Measurements from ENCODE around the gene BTG3. TPM values are rescaled to one million over a fixed set of nuclear protein-coding genes. Genes with fewer than 3 reads are reported as not detected.

BTG3 gene, protein sequence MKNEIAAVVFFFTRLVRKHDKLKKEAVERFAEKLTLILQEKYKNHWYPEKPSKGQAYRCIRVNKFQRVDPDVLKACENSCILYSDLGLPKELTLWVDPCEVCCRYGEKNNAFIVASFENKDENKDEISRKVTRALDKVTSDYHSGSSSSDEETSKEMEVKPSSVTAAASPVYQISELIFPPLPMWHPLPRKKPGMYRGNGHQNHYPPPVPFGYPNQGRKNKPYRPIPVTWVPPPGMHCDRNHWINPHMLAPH
- 38.0 and 57.2 TPM in 2 replicates for polyA plus RNA-seq (2014; cell fraction: cytosol; rRNA removed)
- 29.3 and 40.6 TPM in 2 replicates for polyA plus RNA-seq (2014; cell fraction: nucleus; rRNA removed)

DNA sequence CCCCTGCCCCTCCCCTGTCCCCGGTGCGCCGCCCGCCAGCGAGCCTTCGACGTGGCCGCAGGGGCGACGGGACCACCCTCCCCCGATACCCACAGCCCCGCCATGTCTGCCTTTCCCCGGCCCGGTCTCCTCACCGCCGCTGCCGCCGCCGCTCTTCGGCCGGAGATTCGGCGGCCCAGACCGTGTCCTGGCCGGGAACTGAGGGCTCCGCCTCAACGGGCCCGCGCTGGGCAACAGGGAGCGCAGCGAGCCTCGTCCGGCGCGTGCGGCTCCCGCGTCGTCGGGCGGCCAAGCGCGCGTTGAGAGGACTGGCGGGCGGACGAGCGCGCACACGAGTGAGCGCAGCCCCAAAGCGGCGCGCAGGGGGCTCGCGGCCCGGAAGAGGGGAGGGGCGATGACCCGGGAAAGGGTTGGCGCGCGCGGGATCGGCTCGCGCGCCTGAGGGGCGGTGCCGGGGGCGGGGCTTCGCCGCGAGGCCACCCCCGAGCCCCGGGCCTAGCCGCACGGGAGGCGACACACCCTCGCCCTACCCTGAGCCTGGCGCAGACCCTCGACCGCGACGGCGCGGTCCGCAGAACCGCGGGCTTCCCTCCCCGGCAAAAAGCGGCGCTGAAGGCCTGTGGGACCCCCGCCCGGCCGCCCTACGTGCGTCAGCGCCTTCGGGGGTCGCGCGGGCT is at the start of gene BTG3:
Gene BTG3, minus strand, starts transcription at position 337 of the 677 bp plus-strand sequence. CDS start 3,757 bp downstream, outside the sequence.
- DNase-seq (ENCODE audit: low spot score), result peak; percentile 76

DNA sequence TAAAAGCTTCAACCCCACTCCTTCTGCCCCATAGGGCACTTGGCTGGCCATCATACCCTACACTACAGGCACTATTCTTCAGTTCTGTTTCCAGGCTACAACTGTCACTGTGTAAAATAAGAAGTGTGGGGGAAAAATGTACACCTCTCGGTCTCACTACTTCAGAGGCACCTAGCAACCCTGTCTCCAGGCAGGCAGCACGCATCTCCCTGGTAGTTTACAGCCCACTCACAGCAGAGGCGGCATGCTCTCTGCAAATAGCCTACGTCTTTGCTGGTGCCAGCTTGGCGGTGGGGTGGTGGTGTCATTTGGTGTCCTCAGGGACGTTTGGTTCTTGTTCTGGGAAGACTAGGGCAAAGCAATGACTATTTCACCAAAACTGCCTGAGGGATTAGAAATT is 48.2 kb upstream of the BTG3 start:
- DNase-seq (ENCODE audit: low spot score), result peak; percentile 28

DNA sequence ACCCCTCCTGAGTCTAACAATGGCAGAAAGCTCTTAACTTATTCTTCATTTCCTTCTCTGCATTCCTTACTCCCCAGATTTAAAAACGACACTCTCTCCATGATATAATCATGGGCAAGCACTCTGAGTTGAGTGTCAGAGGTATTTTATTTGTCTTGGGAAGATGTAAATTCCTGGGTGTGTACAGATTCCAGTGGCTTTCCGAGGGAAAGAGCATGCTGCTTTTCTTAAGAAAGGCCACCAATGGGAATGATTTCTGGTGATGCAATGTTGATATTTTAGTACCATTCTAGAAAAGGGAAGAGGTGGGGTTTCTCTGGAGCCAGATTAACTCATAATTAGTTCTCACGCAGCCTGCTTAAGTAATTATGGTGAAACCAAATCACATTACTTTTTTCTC is 47.8 kb upstream of the BTG3 start:
- DNase-seq (ENCODE audit: low spot score), result no peak

DNA sequence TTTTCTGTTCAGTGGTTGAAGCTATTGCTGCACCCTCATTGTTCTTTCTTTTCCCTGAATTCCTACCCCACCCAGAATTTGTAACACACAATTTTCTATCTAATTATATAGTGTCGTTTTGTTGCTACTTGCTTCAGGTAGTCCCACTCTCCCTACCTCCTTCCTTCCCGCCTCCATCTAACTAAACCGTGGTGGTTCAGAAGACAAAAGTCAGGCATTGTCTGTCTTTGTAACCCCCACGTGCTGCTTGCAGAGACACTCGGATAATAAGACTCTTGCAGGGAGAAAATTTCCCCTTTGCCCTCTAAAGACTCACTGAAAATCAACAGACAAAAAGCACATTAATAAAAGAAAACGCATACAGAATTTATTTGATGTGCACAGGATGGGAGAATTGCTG is 46.2 kb upstream of the BTG3 start:
- DNase-seq (ENCODE audit: low spot score), result no peak

DNA sequence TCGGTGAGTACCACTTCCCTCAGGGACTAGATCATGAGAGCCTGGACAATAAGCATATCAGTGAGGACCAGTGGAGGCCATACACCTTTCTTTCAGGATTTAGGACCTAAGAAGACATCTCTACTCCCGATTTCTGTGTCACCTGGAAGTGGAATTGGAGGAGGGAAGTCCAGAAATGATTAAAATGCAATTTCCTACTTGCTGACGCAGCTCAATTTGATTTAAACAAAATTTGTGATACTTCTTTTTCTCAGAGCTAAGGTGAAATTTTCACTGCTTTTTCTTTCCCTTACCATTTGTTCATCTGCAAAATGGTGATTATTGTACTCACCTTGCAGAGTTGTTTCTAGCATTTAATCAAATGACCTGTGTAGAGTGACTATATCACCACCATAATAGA is 38.8 kb upstream of the BTG3 start:
- DNase-seq (ENCODE audit: low spot score), result no peak

GRCh38 chr21:17650292-17650691 is 37.6 kb upstream of the BTG3 start:
- DNase-seq (ENCODE audit: low spot score), result no peak

GRCh38 chr21:17646790-17647189 is 34.1 kb upstream of the BTG3 start:
- no peak for DNase-seq (ENCODE audit: low spot score)

DNA sequence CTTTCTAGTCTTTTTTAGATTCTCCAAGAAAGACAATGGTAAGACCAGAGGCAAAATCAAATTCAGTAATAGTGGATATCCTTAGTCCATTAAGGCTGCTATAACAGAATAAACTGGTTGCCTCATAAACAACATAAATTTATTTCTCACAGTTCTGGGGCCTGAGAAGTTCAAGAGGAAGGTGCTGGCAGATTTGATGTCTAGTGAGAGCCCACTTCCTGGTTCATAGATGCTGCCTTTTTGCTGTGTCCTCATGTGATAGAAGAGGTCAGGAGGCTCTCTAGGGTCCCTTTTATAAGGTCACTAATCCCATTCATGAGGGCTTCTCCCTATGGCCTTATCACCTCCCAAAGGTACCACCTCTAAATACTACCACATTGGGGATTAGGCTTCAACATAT is 31.5 kb upstream of the BTG3 start:
- no peak for DNase-seq (ENCODE audit: low spot score)

GRCh38 chr21:17640821-17641220 is 28.1 kb upstream of the BTG3 start:
- DNase-seq (ENCODE audit: low spot score), result no peak

GRCh38 chr21:17636711-17637110 is 24.0 kb upstream of the BTG3 start:
- no peak for DNase-seq (ENCODE audit: low spot score)

DNA sequence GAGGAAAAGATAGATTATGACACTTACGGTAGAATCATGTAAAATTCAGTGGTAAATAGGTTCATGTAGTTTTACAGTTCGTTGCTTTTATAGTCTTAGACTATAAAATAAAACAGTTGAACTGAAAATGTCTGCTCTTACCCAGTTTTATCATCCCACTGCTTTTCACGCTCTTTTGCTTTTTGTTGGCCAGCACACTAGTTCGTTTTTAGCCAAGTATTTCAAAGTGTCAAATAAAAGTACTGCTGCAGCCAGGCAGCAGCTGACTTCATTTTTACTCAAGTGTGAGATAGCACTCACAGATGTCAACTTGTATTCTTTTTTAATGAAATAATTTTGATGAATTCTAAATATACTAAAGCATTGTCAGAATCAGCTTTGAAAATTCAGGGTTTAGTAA is 18.5 kb upstream of the BTG3 start:
- no peak for DNase-seq (ENCODE audit: low spot score)

DNA sequence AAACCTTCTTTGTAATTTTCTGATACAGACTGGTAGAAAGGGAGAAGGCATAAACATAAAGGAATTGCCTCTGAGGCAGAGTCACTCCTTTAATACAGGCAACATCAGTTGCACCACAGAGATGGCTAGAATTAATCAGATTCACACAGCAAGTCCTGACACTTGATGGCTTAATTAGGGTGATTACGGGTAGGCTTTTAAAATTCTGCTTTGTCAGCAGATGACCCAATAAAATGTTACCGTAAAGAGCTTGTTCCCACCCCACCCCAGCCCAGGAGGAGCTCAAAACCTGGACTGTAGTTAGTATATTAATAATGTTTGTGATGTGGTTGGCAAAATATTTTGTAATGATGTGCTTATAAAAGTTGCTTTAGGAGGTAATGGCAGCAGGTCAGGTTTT is 9.3 kb upstream of the BTG3 start:
- no peak for DNase-seq (ENCODE audit: low spot score)

- no peak for DNase-seq (ENCODE audit: low spot score)
Measured at GRCh38 chr21:17616831-17617230, 4.1 kb upstream of the BTG3 start.

- peak; percentile 2 for DNase-seq (ENCODE audit: low spot score)
Measured at GRCh38 chr21:17613242-17613676, 558 bp upstream of the BTG3 start.

GRCh38 chr21:17612023-17612564 is 607 bp downstream of the BTG3 start:
- DNase-seq (ENCODE audit: low spot score), result no peak

DNA sequence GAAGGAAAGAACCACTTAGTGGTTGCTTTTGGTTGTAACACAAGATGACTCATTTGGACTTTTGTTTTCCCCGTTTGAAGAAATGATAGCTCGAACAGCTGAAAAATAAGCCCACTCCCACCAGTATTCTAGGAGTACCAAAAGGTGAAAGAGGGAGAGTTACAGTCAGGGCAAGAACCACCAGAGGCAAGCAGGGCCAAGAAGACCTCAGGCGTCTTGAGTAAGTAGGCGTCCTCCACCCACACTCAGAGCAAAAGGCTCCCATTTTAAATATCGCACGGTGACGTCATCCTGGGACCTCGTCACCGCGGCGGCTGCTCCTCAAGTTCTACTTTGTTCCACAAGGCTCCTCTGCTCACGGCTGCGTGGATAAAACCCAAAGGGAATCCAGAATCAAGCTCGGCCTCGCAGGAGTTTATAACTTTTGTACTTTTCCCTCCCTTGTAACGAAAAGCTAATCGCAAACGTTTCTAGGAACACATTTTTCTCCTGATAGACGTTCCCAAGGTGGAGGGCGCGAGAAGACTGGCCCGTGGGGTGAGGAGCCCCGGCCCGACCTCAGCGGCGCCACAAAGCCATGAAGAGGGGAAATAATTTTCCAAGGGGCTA is 1.2 kb downstream of the BTG3 start:
- peak; percentile 68 for DNase-seq (ENCODE audit: low spot score)

GRCh38 chr21:17610911-17611310 is 1.8 kb downstream of the BTG3 start:
- DNase-seq (ENCODE audit: low spot score), result peak; percentile 3

GRCh38 chr21:17609681-17610080 is 3.0 kb downstream of the BTG3 start:
- DNase-seq (ENCODE audit: low spot score), result no peak

- no peak for DNase-seq (ENCODE audit: low spot score)
Measured at GRCh38 chr21:17607684-17608083, 5.0 kb downstream of the BTG3 start.

DNA sequence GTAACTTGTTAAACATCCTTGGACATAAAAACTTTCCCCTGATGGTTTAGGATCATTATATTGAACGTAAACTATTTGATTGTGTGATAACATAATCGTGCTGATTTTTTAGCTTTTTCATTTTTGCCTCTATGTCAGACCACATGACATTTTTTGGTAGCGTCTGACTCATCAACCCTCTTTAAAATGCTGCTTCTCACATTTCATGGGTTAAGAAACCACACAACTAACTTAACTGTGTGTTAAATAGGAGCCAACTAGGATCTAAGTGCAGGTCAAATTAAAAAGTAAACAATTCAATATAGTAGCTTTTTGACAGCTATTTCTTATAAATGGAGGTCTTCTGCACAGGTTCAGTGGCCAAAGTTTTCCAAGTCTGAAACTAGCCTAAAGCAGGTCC is 9.8 kb downstream of the BTG3 start:
- no peak for DNase-seq (ENCODE audit: low spot score)

DNA sequence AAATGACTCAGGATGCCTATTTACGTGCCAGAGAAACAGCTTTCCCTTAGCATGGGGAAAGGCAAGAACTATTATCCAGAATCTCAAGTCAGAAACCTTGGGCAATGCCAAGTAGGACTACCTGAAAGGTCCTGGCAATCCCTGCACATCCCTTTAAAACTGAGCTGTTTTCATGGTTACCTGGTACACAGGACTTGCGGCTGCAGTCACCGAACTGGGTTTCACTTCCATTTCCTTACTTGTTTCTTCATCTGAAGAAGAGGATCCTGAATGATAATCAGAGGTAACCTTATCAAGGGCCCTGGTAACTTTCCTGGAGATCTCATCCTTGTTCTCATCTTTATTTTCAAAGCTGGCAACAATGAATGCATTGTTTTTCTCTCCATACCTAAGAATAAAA is 14.3 kb downstream of the BTG3 start:
- DNase-seq (ENCODE audit: low spot score), result no peak

- DNase-seq (ENCODE audit: low spot score), result no peak
Measured at GRCh38 chr21:17597680-17598079, 15.0 kb downstream of the BTG3 start.

- DNase-seq (ENCODE audit: low spot score), result no peak
Measured at GRCh38 chr21:17590430-17590829, 22.3 kb downstream of the BTG3 start.
